PC-3 (cell line): ENCODE data around the gene CUEDC1. TPM values are rescaled to one million over a fixed set of nuclear protein-coding genes. Genes with fewer than 3 reads are reported as not detected.

Experiments used
- ATAC-seq: fragments of 200-7000 bp; cut with Tn5 transposase; 2 replicates; pipeline ENCODE4 v1.9.1; 2020; ENCODE audit warnings: mild to moderate bottlenecking, moderate library complexity
- BruUV-seq: library from RNA; stranded (reverse); fragments of 400-500 nt; replicated peaks from 2 replicates; lab custom pipeline; 2021; lab: Mats Ljungman, UMichigan
- CTCF ChIA-PET: fragments of 300-600 bp; sonication (Branson Sonifier 250); formaldehyde crosslinking; loops from one replicate; lab custom pipeline; 2022; ENCODE audit warnings: antibody characterized with exemption; lab: Charles Lee
- POLR2A ChIA-PET: fragments of 300-600 bp; sonication (Branson Sonifier 250); formaldehyde crosslinking; loops from one replicate; lab custom pipeline; 2022; ENCODE audit warnings: antibody characterized with exemption; ENCODE audit not compliant: unreplicated experiment; lab: Charles Lee
- DNase-seq: peaks from one replicate; pipeline ENCODE4 v3.0.0-alpha.2; 2015
- H2AFZ ChIP-seq: fragments of 300-600 bp; sonication (generic); 2 replicates; pipeline ENCODE4 v1.6.0; 2016; ENCODE audit warnings: antibody characterized with exemption, low read length
- H3F3A ChIP-seq: fragments of 300-600 bp; sonication (generic); one replicate; pipeline ENCODE4 v1.6.0; 2017; ENCODE audit warnings: antibody characterized with exemption, low read length, control low read depth, mild to moderate bottlenecking; ENCODE audit not compliant: unreplicated experiment
- H3K27ac ChIP-seq: fragments of 300-600 bp; sonication (generic); 2 replicates; pipeline ENCODE4 v1.5.1; 2016; ENCODE audit warnings: mild to moderate bottlenecking, low read length
- H3K27me3 ChIP-seq: fragments of 300-600 bp; sonication (generic); 2 replicates; pipeline ENCODE4 v1.6.1; 2016; ENCODE audit warnings: low read length, mixed read lengths
- H3K36me3 ChIP-seq: fragments of 300-600 bp; sonication (generic); 2 replicates; pipeline ENCODE4 v1.6.1; 2016; ENCODE audit warnings: low read depth, mixed run types, low read length, mixed read lengths
- H3K4me1 ChIP-seq: fragments of 300-600 bp; sonication (generic); 2 replicates; pipeline ENCODE4 v1.5.1; 2016; ENCODE audit warnings: low read length; ENCODE audit not compliant: insufficient read depth
- H3K4me2 ChIP-seq: fragments of 300-600 bp; sonication (generic); 2 replicates; pipeline ENCODE4 v1.6.0; 2016; ENCODE audit warnings: low read length
- H3K4me3 ChIP-seq: fragments of 300-600 bp; sonication (generic); 2 replicates; pipeline ENCODE4 v1.5.1; 2016; ENCODE audit warnings: mild to moderate bottlenecking, low read length, mixed read lengths
- H3K79me2 ChIP-seq: fragments of 300-600 bp; sonication (generic); 2 replicates; pipeline ENCODE4 v1.6.1; 2017; ENCODE audit warnings: low read length, mixed read lengths
- H3K9ac ChIP-seq: fragments of 300-600 bp; sonication (generic); 2 replicates; pipeline ENCODE4 v1.6.0; 2016; ENCODE audit warnings: mild to moderate bottlenecking, low read length
- H3K9me2 ChIP-seq: fragments of 300-600 bp; sonication (generic); replicated peaks from 2 replicates; pipeline ENCODE4 v1.6.1; 2016; ENCODE audit warnings: mixed run types, low read length, mixed read lengths
- H3K9me3 ChIP-seq: fragments of 300-600 bp; sonication (generic); 2 replicates; pipeline ENCODE4 v1.6.1; 2016; ENCODE audit warnings: low read length, mixed read lengths
- H4K20me1 ChIP-seq: fragments of 300-600 bp; sonication (generic); 2 replicates; pipeline ENCODE4 v1.6.1; 2016; ENCODE audit warnings: low read length, mixed read lengths
- CTCF ChIP-seq: fragments of 300-600 bp; sonication (generic); conservative IDR thresholded peaks from 2 replicates; pipeline ENCODE4 v1.5.1; 2017; ENCODE audit warnings: antibody characterized with exemption, low read depth, mild to moderate bottlenecking, low read length
- EZH2 ChIP-seq: fragments of 300-600 bp; sonication (generic); IDR thresholded peaks from one replicate; pipeline ENCODE4 v1.6.1; 2017; ENCODE audit warnings: antibody characterized with exemption, mild to moderate bottlenecking, low read length; ENCODE audit not compliant: unreplicated experiment
- EZH2phosphoT487 ChIP-seq: fragments of 300-600 bp; sonication (generic); IDR thresholded peaks from 2 replicates; pipeline ENCODE4 v1.6.1; 2018; ENCODE audit warnings: mild to moderate bottlenecking, antibody characterized with exemption, low read length, borderline replicate concordance
- intact Hi-C: fragments of 100-400 bp; cut with micrococcal nuclease; formaldehyde crosslinking; loops from 2 replicates; pipeline ENCODE4 v1.9.0; 2023
- total RNA-seq: library from RNA; depleted of rRNA; stranded (reverse); fragments of >200 nt; gene quantifications from 2 replicates; pipeline ENCODE4 v1.2.3, GENCODE V29; 2014

The CUEDC1 gene
- total RNA-seq, 1 experiment from 2014 or later, result 31.6 TPM

- H3K27ac ChIP-seq, result no peak overlapping the region
- ATAC-seq (no peak), DNase-seq (no peak)
- no peaks in the 10 kb centered on the region for H3K27me3 ChIP-seq
- no peak overlapping the region for H3K4me3 ChIP-seq
- H3K79me2 ChIP-seq, result peaks cover 17% of the 10 kb centered on the region
- H3K9me2 ChIP-seq, result no peaks in the 10 kb centered on the region
- H3F3A ChIP-seq, result peaks cover 4% of the 10 kb centered on the region
- no TSS peak for BruUV-seq
- no peak overlapping the region for H3K4me2 ChIP-seq
- H3K4me1 ChIP-seq, result peaks cover 12% of the 10 kb centered on the region
- peaks cover 37% of the 10 kb centered on the region for H3K36me3 ChIP-seq
- H4K20me1 ChIP-seq, result peaks cover 4% of the 10 kb centered on the region
- POLR2A ChIA-PET, result no interaction called here
- no peak overlapping the region for H2AFZ ChIP-seq
- TF ChIP-seq CTCF (no peak), EZH2 (no peak), EZH2phosphoT487 (no peak)
- intact Hi-C loops, result no loop called here
- CTCF ChIA-PET, result no interaction called here
- H3K9ac ChIP-seq, result no peak overlapping the region
- H3K9me3 ChIP-seq, result no peaks in the 10 kb centered on the region
These were observed 115.7 kb downstream of the CUEDC1 start for GRCh38 chr17:57839571-57839923.

- POLR2A ChIA-PET, result interaction anchor here (0.5 to 0.6 kb wide), 3 partner anchors 11 to 467 kb away, joined by 3 to 4 read pairs (median 4); partner anchors contain the start of gene MRPS23
These were observed 116.2 kb downstream of the CUEDC1 start for GRCh38 chr17:57838857-57839570.

More at GRCh38 chr17:57838857-57839570, 116.2 kb downstream of the CUEDC1 start:
- intact Hi-C loops, result no loop called here
- CTCF ChIA-PET, result no interaction called here
- peaks cover 16% of the 10 kb centered on the region for H3K79me2 ChIP-seq
- no peak overlapping the region for H3K9ac ChIP-seq
- DNase-seq, result no peak
- H3F3A ChIP-seq, result peaks cover 5% of the 10 kb centered on the region
- TF ChIP-seq EZH2phosphoT487, result no peak
- TF ChIP-seq EZH2, result no peak
- TF ChIP-seq CTCF, result no peak
- peaks cover 17% of the 10 kb centered on the region for H3K4me1 ChIP-seq
- no peaks in the 10 kb centered on the region for H3K9me2 ChIP-seq
- no peak overlapping the region for H3K4me2 ChIP-seq
- no peak overlapping the region for H3K27ac ChIP-seq
- no peak for ATAC-seq
- H2AFZ ChIP-seq, result no peak overlapping the region
- H3K36me3 ChIP-seq, result peaks cover 37% of the 10 kb centered on the region
- BruUV-seq, result no TSS peak
- peaks cover 4% of the 10 kb centered on the region for H4K20me1 ChIP-seq
- no peaks in the 10 kb centered on the region for H3K9me3 ChIP-seq
- H3K4me3 ChIP-seq, result no peak overlapping the region
- no peaks in the 10 kb centered on the region for H3K27me3 ChIP-seq
